Epithelial cell of proximal tubule (primary cell): Measurements from ENCODE around the gene MED25. TPM values are rescaled to one million over a fixed set of nuclear protein-coding genes. Genes with fewer than 3 reads are reported as not detected.

Experiments
- DNase-seq: peaks from one replicate; pipeline ENCODE4 v3.0.0-alpha.2; 2011; ENCODE audit warnings: low read depth
- H3K4me3 ChIP-seq: 2 replicates; pipeline ENCODE4 v1.5.1; 2011; ENCODE audit warnings: low read depth, mild to moderate bottlenecking, low read length
- CTCF ChIP-seq: conservative IDR thresholded peaks from 2 replicates; pipeline ENCODE4 v1.5.1; 2012; ENCODE audit warnings: low read depth, mild to moderate bottlenecking, low read length
- total RNA-seq: library from RNA; depleted of rRNA; stranded (reverse); fragments of >200 nt; gene quantifications from 2 replicates; pipeline ENCODE4 v1.2.3, GENCODE V29; 2015

MED25 gene
- total RNA-seq, 1 donor from 2014 or later = 34.8 TPM

- no peak for DNase-seq
- H3K4me3 ChIP-seq = no peak overlapping the region
- TF ChIP-seq CTCF = no peak
Observed at GRCh38 chr19:49786376-49786820, 31.7 kb upstream of the MED25 start.

- no peak for DNase-seq
- TF ChIP-seq CTCF = no peak
- H3K4me3 ChIP-seq = no peak overlapping the region
Observed at GRCh38 chr19:49787746-49788145, 30.3 kb upstream of the MED25 start.

- TF ChIP-seq CTCF = no peak
- no peak overlapping the region for H3K4me3 ChIP-seq
- no peak for DNase-seq
Observed at GRCh38 chr19:49788857-49789256, 29.2 kb upstream of the MED25 start.

- DNase-seq = no peak
- TF ChIP-seq CTCF = no peak
- H3K4me3 ChIP-seq = no peak overlapping the region
Observed at GRCh38 chr19:49790866-49791265, 27.2 kb upstream of the MED25 start.

GRCh38 chr19:49791776-49792445 lies 26.2 kb upstream of the MED25 start:
- DNase-seq = no peak
- no peak for TF ChIP-seq CTCF
- H3K4me3 ChIP-seq = no peak overlapping the region

GRCh38 chr19:49792829-49793560 lies 25.1 kb upstream of the MED25 start:
- no peak overlapping the region for H3K4me3 ChIP-seq
- TF ChIP-seq CTCF = no peak

GRCh38 chr19:49793561-49793840 lies 24.6 kb upstream of the MED25 start:
- no peak for TF ChIP-seq CTCF
- H3K4me3 ChIP-seq = no peak overlapping the region
- no peak for DNase-seq

More at GRCh38 chr19:49792829-49793560, 25.1 kb upstream of the MED25 start:
- no peak for DNase-seq
